Inflammatory macrophage treated with lipopolysaccharide for 4 hours (primary cell): ENCODE results near the gene CEP83.
"Not testable (repeated sequence)": the region's sequence is repeated elsewhere in the genome, so short reads cannot be mapped to it uniquely, and the experiment has no call there.

ENCODE experiments used
- DNase-seq: peaks from one replicate; pipeline ENCODE4 v3.0.0-alpha.2; 2020

The CEP83 gene, protein sequence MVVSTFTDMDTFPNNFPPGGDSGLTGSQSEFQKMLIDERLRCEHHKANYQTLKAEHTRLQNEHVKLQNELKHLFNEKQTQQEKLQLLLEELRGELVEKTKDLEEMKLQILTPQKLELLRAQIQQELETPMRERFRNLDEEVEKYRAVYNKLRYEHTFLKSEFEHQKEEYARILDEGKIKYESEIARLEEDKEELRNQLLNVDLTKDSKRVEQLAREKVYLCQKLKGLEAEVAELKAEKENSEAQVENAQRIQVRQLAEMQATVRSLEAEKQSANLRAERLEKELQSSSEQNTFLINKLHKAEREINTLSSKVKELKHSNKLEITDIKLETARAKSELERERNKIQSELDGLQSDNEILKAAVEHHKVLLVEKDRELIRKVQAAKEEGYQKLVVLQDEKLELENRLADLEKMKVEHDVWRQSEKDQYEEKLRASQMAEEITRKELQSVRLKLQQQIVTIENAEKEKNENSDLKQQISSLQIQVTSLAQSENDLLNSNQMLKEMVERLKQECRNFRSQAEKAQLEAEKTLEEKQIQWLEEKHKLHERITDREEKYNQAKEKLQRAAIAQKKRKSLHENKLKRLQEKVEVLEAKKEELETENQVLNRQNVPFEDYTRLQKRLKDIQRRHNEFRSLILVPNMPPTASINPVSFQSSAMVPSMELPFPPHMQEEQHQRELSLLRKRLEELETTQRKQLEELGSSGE

DNA sequence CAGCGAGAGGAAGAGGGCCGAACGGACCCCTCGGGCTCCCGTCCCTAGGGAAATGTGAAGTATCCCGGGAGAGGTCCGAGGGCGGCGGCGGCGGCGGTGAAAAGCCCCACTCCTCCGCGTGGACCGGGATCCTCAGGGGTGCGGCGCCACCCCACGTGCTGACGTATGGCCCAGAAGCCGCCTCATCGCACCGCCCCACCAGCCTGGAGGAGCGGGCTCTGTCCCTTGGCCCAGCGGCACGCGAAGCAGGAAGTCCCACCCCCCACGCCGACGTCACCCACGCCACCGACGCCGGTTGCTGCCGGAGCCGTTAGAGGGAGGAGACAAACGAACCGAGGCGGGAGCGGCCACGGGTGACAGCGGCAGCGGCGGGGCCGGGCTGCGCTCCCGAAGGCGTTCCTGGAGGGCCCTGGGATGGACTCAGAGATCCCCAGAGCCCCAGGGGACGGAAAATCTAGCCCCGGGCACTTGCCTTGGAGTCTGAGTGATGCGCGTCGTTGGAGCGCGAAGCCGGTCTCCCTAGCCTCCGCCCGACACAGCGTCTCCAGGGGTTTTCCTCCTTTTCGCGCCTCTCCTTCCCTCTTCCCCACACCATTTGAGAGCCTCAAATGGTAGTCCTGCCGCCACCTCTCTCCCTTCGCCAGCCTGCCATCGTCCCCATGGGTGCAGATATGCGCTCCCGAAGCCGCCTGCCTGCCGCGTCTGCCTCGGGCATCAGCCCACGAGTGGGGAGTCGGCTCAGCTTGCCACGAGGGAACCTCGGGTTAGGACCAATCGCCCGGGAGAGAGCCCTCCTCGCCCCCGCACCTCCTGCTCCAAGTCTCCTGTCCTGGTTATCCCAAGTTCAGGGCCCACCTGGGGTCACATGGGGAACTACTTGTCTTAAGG, at the start of gene CEP83:
Gene CEP83 (minus strand): TSS at position 140 of the 888 bp plus-strand sequence. CDS start 47,377 bp downstream, outside the sequence.
- DNase-seq, result peak; percentile 95

DNA sequence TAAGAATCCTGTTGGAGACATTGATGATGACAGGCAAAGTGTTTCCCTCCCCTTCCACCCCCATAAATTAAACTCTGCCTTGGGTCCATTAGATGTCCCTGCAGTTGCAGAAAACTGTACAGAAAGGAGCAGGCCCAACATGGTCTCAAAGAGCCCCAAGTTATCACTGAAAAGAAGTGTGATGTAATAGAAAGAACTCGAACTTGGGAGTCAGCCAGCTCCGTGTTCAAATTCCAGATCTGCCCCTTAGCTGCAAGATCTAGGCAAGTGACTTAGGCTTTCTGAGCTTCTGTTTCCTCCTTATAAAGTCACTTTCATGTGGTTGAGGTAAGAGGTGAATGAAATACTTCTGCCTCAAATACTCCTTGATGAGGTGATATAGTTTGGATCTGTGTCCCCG, 49.6 kb upstream of the CEP83 start:
- DNase-seq, result no peak

DNA sequence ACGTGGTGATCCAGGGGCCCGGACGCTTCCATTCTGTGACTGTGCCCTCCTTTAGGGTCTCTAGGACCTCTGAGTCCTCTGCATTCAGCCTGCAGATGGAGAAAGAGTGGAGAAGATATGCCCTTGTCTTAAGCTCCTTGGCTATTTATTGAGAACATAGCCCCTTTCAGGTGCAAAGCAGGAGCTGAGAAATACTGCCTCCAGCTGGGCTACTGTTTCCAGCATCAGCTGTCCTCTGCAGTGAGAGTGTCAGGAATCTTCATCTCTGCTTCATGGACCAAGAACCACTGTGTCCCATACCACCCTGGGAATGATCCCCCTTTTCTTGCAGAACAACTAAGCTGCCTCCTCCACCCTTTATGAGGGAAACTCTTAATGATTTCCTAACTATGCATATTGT, 47.8 kb upstream of the CEP83 start:
- DNase-seq, result no peak

DNA sequence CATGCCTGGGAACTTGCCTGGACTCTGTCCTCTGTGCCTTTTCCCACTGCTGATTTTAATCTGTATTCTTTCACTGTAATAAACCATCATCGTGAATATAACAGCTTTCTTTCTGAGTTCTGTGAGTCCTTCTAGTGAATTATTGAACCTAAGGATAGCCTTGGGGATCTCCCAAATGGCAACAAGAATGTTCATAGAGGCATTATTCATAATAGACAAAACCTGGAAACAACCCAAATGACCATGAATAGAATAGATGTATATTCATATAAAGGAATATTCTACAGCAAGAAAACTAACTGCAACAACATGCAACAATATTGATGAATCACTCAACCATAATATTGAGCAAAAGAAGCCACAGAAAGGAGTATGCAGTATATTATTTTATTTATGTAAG, 44.7 kb upstream of the CEP83 start:
- no peak for DNase-seq

DNA sequence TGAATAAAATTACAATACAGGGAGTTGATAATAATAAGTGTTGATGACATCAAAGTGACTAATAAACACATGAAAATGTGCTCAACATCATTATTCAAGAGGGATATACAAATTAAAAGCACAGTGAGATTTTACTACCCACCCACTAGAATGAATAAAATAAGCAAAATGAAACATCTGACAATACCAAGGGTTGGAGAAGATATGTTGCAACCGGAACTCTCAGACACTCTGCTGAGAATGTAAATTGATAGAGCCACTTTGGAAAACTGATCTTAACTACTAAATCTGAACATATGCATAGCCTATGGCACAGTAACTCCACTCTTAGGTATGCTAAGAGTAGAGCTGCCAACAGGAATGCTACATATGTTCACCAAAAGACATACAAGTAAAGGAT, 44.0 kb upstream of the CEP83 start:
- no peak for DNase-seq

DNA sequence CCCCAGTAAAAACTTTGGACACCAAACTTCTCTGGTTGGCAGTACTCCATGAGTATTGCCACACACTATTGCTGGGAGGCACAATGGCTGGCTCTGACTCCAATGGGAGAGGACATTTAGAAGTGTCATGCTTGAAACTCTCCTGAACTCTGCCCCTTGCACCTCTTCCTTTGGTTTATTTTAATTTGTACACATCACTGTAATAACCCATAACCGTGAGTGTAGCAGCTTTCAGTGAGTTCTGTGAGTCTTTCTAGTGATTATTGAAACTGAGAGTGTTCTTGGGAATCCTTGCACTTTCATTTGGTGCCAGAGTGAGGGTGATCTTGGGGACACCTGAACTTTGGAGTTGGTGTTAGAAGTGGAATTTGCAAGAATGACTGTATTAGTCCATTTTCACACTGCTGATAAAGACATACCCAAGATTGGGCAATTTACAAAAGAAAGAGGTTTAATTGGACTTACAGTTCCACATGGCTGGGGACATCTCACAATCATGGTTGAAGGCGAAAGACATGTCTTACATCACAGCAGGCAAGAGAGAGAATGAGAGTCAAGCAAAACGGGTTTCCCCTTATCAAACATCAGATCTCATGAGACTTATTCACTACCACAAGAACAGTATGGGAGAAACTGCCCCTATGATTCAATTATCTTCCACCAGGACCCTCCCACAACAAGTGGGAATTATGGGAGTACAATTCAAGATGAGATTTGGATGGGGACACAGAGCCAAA, 41.3 kb upstream of the CEP83 start:
- DNase-seq, result peak; percentile 24

DNA sequence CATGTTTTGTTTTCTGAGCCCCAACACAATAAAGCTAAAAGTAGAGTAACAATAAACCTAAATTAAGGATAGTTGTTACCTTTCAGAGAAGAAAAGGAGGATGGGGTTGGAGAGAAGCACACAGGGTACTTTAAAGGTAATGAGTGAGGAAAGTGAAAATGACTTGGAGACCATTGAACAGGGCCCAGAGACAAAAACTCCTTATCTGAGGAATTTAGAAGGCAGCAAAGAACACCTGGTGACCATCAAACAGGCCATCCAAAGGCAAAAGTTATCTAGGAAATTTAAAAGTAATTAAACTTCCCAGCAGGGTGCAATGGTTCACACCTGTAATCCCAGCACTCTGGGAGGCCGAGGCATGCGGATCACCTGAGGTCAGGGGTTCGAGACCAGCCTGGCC, 39.0 kb upstream of the CEP83 start:
- no peak for DNase-seq

DNA sequence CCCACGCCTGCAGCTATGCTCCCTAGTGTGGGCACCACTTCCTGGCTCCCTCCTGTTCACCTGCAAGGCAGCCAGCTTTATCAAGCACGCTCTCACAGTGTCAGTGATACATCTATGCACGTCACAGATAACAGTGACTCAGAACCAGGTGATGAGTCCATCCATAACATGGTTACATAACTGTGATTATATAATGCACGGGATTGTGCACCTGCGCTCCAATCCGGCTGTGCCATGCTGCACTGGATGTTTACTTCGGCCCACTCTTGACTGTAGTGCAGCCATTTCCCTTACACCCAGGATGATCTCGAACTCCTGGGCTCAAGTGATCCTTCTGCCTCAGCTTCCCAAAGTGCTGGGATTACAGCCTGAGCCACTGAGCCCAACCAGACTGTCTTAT, 38.4 kb upstream of the CEP83 start:
- no peak for DNase-seq

DNA sequence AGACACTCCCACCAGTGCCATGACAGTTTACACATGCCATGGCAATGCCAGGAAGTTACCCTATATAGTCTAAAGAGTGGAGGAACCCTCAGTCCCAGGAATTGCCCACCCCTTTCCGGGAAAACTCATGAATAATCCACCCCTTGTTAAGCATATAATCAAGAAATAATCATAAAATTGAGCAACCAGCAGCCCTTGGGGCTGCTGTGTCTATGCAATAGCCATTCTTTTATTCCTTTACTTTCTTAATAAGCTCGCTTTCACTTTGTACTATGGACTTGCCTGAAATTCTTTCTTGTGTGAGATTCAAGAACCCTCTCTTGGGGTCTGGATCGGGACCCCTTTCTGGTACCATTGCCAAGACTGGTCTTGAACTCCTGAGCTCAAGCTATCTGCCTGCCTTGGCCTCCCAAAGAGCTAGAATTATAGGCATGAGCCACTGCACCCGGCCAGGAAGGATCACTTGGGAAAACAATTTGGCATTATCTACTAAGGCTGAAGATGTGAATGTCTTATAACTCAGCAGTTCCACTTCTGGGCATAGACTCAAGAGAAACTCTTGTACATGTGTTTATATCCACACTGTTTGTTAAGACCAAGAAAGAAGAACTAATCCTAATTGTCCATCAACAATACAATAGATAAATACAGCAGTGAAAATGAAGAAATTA, 35.9 kb upstream of the CEP83 start:
- no peak for DNase-seq

DNA sequence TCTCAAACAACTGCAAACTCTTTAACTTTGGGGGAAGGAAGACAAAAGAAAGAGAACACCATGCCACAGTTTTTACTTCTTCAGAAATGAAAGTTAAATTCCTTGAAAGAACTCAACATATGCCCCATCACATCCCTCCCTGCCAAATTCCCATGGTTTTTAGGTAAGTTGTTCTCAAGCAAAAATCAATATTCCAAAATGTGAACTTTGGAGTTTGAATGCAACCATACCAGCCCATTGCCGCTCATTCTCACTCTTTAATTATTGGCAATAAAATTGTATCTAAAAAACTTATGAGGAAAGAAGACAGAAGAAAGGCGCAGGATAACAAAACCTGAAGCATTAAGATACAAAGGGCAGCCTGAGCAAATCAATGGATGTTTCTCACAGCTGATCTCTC, 31.8 kb upstream of the CEP83 start:
- no peak for DNase-seq

DNA sequence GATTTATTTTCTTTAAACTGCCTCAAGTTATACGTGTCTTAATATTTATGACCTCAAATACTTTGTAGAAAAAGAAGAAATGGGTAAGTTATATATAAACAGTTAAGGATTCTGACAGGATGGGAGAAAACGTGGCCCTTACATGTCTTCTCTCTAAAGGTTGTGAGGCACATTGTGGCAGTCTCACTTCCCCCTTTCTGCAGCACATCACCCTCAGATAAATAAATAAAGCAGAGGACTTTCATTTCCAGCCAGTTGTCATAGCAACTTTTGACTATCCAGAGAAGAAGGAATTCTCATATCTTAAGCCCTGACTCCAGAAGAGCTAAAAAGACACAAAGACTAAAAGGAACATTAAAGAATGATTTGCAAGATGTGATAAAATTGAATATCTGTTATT, 28.8 kb upstream of the CEP83 start:
- DNase-seq, result peak; percentile 44

DNA sequence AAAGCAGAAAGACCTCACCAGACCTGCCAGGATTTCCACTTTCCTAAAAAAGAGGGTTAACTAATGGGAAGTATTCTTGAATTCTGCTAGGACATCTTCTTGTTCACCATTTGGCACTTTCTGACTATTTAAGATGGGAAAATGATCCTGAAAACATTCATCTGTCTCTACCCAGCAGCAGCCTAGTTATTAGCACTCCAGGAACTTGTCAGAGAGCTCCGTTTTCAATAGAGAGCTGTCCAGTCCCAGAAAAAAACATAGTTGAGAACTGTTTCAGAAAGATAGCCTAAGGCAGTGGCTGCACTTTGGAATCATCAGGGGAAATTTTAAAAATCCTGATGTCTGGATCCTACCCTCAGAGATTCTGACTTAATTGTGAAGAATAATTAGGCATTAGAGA, 22.1 kb upstream of the CEP83 start:
- no peak for DNase-seq

DNA sequence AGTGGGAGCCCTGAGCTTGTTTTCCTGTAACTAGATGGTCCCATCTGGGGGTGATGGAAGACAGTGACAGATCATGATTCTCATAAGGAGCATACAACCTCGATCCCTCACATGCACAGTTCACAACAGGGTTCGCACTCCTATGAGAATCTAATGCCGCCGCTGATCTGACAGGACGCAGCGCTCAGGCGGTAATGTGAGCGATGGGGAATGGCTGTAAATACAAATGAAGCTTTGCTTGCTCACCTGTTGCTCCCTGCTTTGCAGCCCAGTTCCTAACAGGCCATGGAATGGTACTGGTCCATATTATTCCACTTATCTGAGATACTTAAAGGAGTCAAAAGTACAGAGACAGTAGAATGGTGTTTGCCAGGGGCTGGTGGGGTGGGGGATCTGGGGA, 9.9 kb upstream of the CEP83 start:
- no peak for DNase-seq

DNA sequence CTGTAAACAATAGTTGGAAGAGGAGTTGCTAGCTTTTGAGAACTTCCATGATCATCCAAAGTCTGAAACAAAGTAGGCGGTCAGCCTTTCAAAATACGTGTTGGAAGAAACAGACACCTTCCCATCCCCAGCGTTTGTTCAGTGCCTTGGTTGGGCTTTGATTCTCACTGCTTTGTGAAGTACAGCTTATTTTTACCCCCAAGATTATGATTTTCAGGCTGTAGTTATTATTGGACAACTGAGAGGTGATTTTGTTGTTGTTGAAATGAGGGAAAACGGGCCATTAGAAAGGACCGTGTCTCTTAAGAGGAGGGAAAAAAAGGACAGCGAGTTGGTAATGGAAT, 921 bp upstream of the CEP83 start:
- DNase-seq, result no peak

DNA sequence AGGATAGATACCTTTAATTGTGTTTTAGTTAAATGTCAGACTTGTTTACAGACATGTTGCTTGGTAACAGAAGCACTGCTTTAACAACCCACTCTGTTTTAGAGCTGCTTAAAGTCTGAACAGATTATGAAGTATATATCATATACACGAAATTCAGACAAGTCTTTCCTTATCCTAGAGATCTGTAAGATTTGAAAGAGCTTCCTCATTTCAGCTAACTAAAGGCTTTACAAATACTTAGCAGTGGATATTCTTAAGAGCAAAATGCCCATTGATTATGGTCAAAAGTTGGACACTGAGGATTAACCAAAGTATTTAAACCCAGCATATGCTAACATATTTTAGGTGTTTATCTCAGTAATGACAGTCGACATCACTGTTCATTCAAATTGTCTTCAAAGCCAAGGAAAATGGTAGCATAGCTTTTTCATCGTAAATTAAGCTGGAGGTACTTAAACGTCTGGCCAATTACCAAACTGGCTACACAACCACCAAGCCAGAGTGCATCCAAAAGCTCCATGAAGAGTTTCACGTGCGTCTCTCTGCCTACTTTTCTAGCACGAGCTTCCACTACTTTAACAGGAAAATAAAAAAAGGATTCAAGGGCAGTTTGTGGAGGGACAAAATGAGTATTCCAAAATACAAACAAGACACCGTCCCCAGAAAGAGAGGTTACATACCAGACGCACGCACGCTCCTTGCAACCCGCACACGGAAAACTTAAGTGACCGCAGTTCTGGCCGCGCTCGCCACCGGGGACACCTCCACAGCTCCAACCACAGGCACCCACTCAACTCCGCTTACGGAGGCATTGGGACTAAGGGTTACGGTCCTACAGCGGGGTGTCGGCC, 565 bp downstream of the CEP83 start:
- DNase-seq, result peak; percentile 30

DNA sequence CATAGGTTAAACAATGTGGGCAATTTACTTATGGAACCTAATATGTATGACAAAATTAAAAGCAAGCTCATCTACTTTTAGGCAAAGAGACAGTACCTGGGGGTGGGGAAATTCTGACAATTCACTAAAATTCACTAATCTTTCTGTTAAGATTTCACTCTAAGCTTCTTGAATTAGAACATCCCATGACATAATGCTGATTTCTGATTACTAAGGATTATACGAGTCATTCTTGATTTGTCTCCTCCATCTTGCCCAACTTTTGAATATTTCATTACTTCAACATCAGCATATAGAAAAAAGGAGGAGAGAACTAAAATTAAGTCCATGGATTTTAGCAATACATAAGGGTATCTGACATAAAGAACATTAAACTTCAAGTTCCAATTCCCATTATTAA, 2.4 kb downstream of the CEP83 start:
- DNase-seq, result peak; percentile 62

DNA sequence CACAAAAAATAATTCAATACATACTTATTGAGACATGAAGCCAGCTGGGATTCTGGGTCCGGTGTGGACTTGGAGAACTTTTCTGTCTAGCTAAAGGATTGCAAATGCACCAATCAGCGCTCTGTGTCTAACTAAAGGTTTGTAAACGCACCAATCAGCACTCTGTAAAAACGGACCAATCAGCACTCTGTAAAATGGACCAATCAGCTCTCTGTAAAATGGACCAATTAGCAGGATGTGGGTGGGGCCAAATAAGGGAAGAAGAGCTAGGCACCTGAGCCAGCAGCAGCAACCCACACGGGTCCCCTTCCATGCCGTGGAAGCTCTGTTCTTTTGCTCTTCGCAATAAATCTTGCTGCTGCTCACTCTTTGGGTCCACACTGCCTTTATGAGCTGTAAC, 5.3 kb downstream of the CEP83 start:
- DNase-seq, result not testable (repeated sequence)

DNA sequence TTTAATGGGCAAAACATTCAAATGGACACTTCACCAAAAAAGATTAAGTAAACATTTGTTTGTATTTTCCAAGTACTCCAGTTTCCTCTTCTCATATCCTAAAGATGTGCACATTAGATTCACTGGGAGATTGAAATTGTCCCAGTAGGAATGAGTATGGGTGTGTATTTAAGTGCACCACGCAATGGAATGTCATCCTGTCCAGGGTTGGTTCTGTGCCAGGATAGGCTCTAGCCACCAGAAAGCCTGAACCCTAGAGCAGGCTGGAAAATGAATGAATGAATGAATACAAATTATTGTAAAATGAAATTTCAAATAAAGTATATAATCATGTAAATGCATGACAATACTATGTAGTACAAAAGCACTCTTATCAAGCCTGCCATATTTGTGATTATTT, 14.0 kb downstream of the CEP83 start:
- no peak for DNase-seq

DNA sequence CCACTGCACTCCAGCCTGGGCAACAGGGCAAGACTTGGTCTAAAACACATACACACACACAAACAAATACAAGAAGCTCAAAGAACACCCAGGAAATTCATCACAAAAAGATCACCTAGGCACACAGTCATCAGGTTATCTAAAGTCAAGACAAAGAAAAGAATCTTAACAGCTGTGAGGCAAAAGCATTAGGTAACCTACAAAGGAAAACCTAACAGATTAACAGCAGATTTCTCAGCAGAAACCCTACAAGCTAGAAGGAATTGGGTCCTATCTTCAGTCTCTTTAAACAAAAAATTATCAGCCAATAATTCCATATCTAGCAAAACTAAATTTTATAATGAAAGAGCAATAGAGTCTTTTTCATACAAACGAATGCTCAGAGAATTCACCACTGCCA, 22.4 kb downstream of the CEP83 start:
- DNase-seq, result no peak

DNA sequence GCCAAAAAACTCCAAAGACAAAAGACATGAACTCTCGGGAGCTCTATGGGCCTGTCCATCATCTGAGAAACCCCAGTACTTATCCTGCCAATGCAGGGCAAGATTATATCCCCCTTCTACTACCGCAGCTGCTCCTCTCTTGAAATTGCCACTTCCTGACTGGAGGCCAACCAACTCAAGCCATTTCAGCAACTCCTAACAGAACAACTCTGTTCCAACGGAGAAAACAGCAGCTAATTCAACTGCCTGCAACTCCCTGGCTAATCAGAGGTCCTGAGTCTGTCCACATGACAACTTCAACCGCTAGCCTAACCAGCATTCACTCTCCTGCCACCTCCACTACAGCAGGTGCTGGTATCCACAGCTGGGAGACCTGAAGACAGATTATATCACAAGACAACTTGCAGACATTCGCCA, 24.1 kb downstream of the CEP83 start:
- no peak for DNase-seq

DNA sequence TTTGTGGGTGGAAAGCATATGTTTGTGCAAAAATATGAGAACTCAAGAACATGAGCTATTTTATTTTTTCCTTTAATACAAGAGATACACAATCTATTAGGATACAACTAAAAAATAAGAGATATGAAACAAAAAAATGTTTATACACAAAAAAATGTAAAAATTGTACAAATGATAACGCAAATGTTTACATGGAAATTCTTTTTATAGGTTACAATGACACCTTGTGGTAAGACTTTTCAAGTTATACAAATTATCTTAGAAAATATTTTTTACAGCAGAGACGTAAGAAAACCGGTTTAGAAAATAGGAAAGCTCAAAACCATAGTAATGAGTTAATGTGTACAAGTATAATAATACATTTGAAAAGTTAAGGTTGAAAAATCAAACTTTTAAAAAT, 25.5 kb downstream of the CEP83 start:
- DNase-seq, result peak; percentile 3
